A673 (cell line): ENCODE measurements around the gene PCDH19. TPM values are rescaled to one million over a fixed set of nuclear protein-coding genes. Genes with fewer than 3 reads are reported as not detected.
"Not testable (repeated sequence)": the region's sequence is repeated elsewhere in the genome, so short reads cannot be mapped to it uniquely, and the experiment has no call there.

Source experiments
- BruUV-seq: library from RNA; stranded (reverse); fragments of 400-500 nt; replicated peaks from 2 replicates; lab custom pipeline; 2021; lab: Mats Ljungman, UMichigan
- CTCF ChIA-PET: fragments of 300-600 bp; sonication (Branson Sonifier 250); formaldehyde crosslinking; loops from one replicate; lab custom pipeline; 2022; ENCODE audit warnings: antibody characterized with exemption; lab: Charles Lee
- POLR2A ChIA-PET: fragments of 300-600 bp; sonication (Branson Sonifier 250); formaldehyde crosslinking; loops from one replicate; lab custom pipeline; 2022; ENCODE audit warnings: antibody characterized with exemption; ENCODE audit not compliant: low non-redundant PET; lab: Charles Lee
- DNase-seq: peaks from one replicate; pipeline ENCODE4 v3.0.0-alpha.2; 2015; ENCODE audit warnings: low spot score
- H3K27ac ChIP-seq: fragments of 200-600 bp; sonication (generic); 2 replicates; pipeline ENCODE4 v1.5.1; 2016; ENCODE audit warnings: mixed run types, low read depth, mild to moderate bottlenecking, mixed read lengths, antibody characterized with exemption, low read length; ENCODE audit not compliant: poor library complexity, severe bottlenecking
- H3K27me3 ChIP-seq: fragments of 200-600 bp; sonication (generic); replicated peaks from 2 replicates; pipeline ENCODE4 v1.6.1; 2017; ENCODE audit warnings: mixed run types, low read depth, mild to moderate bottlenecking, mixed read lengths, antibody characterized with exemption, low read length; ENCODE audit not compliant: insufficient read depth, poor library complexity
- H3K36me3 ChIP-seq: fragments of 200-600 bp; sonication (generic); 2 replicates; pipeline ENCODE4 v1.6.1; 2016; ENCODE audit warnings: mixed run types, mild to moderate bottlenecking, mixed read lengths, antibody characterized with exemption, low read length; ENCODE audit not compliant: insufficient read depth, poor library complexity, severe bottlenecking
- H3K4me1 ChIP-seq: fragments of 200-600 bp; sonication (generic); 2 replicates; pipeline ENCODE4 v1.6.1; 2017; ENCODE audit warnings: mixed run types, mild to moderate bottlenecking, mixed read lengths, antibody characterized with exemption, low read length; ENCODE audit not compliant: insufficient read depth, poor library complexity, severe bottlenecking
- H3K4me3 ChIP-seq: fragments of 200-600 bp; sonication (generic); 2 replicates; pipeline ENCODE4 v1.5.1; 2016; ENCODE audit warnings: low read depth, mixed run types, mild to moderate bottlenecking, mixed read lengths, low read length; ENCODE audit not compliant: poor library complexity, severe bottlenecking
- H3K9me3 ChIP-seq: fragments of 200-600 bp; sonication (generic); 2 replicates; pipeline ENCODE4 v1.6.1; 2016; ENCODE audit warnings: mixed run types, low read depth, mild to moderate bottlenecking, mixed read lengths, antibody characterized with exemption, low read length; ENCODE audit not compliant: poor library complexity, severe bottlenecking
- CTCF ChIP-seq: fragments of 300-800, 200-600 bp; sonication (generic); conservative IDR thresholded peaks from 2 replicates; pipeline ENCODE4 v1.5.1; 2017; ENCODE audit warnings: low read depth, mild to moderate bottlenecking, antibody characterized with exemption, low read length, moderate library complexity, mixed read lengths
- EZH2 ChIP-seq: fragments of 200-600 bp; sonication (generic); IDR thresholded peaks from 2 replicates; pipeline ENCODE4 v1.6.1; 2017; ENCODE audit warnings: borderline replicate concordance, low read depth, mild to moderate bottlenecking, mixed read lengths, antibody characterized with exemption, low read length; ENCODE audit not compliant: poor library complexity, severe bottlenecking
- intact Hi-C: fragments of 100-400 bp; cut with micrococcal nuclease; formaldehyde crosslinking; loops from one replicate; pipeline ENCODE4 v1.10.0; 2022; ENCODE audit not compliant: unreplicated experiment
- total RNA-seq: library from RNA; stranded (reverse); gene quantifications from 2 replicates; pipeline ENCODE4 v1.2.3, GENCODE V29; 2021

The PCDH19 gene
- total RNA-seq, 1 experiment from 2014 or later = 0.80 TPM

GRCh38 chrX:100447655-100448397 lies 37.8 kb upstream of the PCDH19 start:
- DNase-seq = peak; percentile 39
- Histone ChIP-seq H3K4me3 (no peak overlapping the region), H3K4me1 (no peaks in the 10 kb centered on the region), H3K9me3 (no peaks in the 10 kb centered on the region), H3K27me3 (peaks cover 7% of the 10 kb centered on the region), H3K36me3 (no peaks in the 10 kb centered on the region), H3K27ac (no peak overlapping the region)
- intact Hi-C loops = no loop called here
- no TSS peak for BruUV-seq
- CTCF ChIA-PET = interaction anchor here (1.0 kb wide), 1 partner anchor 223 kb away, joined by 11 read pairs; no protein-coding TSS in a partner anchor
- TF ChIP-seq EZH2 = no peak
- TF ChIP-seq CTCF = peak; percentile 76
- POLR2A ChIA-PET = no interaction called here

DNA sequence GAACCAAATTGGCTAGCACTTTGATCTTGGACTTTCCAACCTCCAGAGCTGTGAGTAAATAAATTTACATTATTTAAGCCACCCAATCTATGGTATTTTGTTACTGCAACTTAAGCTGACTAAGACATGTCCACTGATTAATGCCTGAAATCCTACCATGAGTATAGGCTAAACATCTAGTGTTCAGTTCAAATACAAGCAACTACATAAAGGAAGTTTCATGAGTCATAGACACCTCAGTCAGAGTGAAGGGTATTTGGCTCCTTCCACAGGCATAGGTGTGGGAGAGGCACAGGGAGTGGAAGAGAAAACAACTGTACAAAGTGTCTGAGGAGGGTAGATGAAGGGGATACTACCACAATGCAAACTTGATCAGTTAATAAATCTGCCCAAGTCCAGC lies 35.5 kb upstream of the PCDH19 start:
- peaks cover 7% of the 10 kb centered on the region for H3K27me3 ChIP-seq
- H3K9me3 ChIP-seq = no peaks in the 10 kb centered on the region
- H3K4me3 ChIP-seq = no peak overlapping the region
- POLR2A ChIA-PET = no interaction called here
- H3K36me3 ChIP-seq = no peaks in the 10 kb centered on the region
- no peaks in the 10 kb centered on the region for H3K4me1 ChIP-seq
- intact Hi-C loops = no loop called here
- BruUV-seq = no TSS peak
- no peak for TF ChIP-seq EZH2
- no peak for TF ChIP-seq CTCF
- CTCF ChIA-PET = no interaction called here
- no peak overlapping the region for H3K27ac ChIP-seq
- no peak for DNase-seq

GRCh38 chrX:100441321-100441720 lies 31.2 kb upstream of the PCDH19 start:
- H3K27ac ChIP-seq, POLR2A ChIA-PET, H3K36me3 ChIP-seq, CTCF ChIA-PET, DNase-seq, H3K4me1 ChIP-seq, H3K4me3 ChIP-seq, intact Hi-C loops, BruUV-seq, H3K27me3 ChIP-seq, H3K9me3 ChIP-seq: not testable (repeated sequence)

- intact Hi-C loops = no loop called here
These were observed 29.9 kb upstream of the PCDH19 start for GRCh38 chrX:100440006-100440405.

More at GRCh38 chrX:100440006-100440405, 29.9 kb upstream of the PCDH19 start:
- POLR2A ChIA-PET = no interaction called here
- BruUV-seq = no TSS peak
- Histone ChIP-seq H3K4me3 (no peak overlapping the region), H3K27me3 (no peaks in the 10 kb centered on the region), H3K36me3 (no peaks in the 10 kb centered on the region), H3K9me3 (no peaks in the 10 kb centered on the region), H3K4me1 (no peaks in the 10 kb centered on the region), H3K27ac (no peak overlapping the region)
- no peak for DNase-seq
- TF ChIP-seq EZH2 (no peak), CTCF (no peak)
- CTCF ChIA-PET = interaction anchor here (1.1 kb wide), 1 partner anchor 27 kb away, joined by 4 read pairs; no protein-coding TSS in a partner anchor
